NT2/D1 (cell line): Measurements from ENCODE around the gene DIAPH3.

ENCODE experiments used
- SUZ12 ChIP-seq: IDR thresholded peaks from 2 replicates; pipeline ENCODE4 v1.6.1; 2011; ENCODE audit not compliant: insufficient read length, insufficient read depth; ENCODE audit errors: extremely low read depth
- ZNF274 ChIP-seq: IDR thresholded peaks from 2 replicates; pipeline ENCODE4 v1.6.1; 2011; ENCODE audit warnings: mild to moderate bottlenecking, low read depth, low read length

GRCh38 chr13:59914556-59914955 lies 249.2 kb downstream of the DIAPH3 start:
- TF ChIP-seq ZNF274 (no peak), SUZ12 (no peak)
